PC-9 (cell line): ENCODE results near the gene RFX2. TPM values are rescaled to one million over a fixed set of nuclear protein-coding genes. Genes with fewer than 3 reads are reported as not detected.

ENCODE experiments used
- BruUV-seq: library from RNA; stranded (reverse); fragments of 400-500 nt; replicated peaks from 2 replicates; lab custom pipeline; 2021; lab: Mats Ljungman, UMichigan
- CTCF ChIA-PET: fragments of 300-600 bp; sonication (Branson Sonifier 250); formaldehyde crosslinking; loops from one replicate; lab custom pipeline; 2022; ENCODE audit warnings: antibody characterized with exemption; lab: Charles Lee
- POLR2A ChIA-PET: fragments of 300-600 bp; sonication (Branson Sonifier 250); formaldehyde crosslinking; loops from one replicate; lab custom pipeline; 2022; ENCODE audit warnings: antibody characterized with exemption; ENCODE audit not compliant: unreplicated experiment; lab: Charles Lee
- DNase-seq, 2 experiments: peaks; one replicate each; pipeline versions ENCODE4 v3.0.0 to v3.0.0-alpha.2; 2015 to 2022; ENCODE audit warnings: mixed read lengths in 1 of 2
- H2AFZ ChIP-seq: fragments of 200-600 bp; sonication (generic); 2 replicates; pipeline ENCODE4 v1.8.1; 2017; ENCODE audit warnings: antibody characterized with exemption
- H3F3A ChIP-seq: fragments of 200-600 bp; sonication (generic); 2 replicates; pipeline ENCODE4 v1.8.1; 2017; ENCODE audit warnings: antibody characterized with exemption, mild to moderate bottlenecking, low read depth; ENCODE audit not compliant: insufficient read depth
- H3K27ac ChIP-seq: fragments of 200-600 bp; sonication (generic); 2 replicates; pipeline ENCODE4 v1.6.1; 2016; ENCODE audit warnings: mixed run types
- H3K27me3 ChIP-seq: fragments of 200-600 bp; sonication (generic); 2 replicates; pipeline ENCODE4 v1.6.1; 2016; ENCODE audit warnings: low read depth, mixed run types; ENCODE audit not compliant: insufficient read depth
- H3K36me3 ChIP-seq: fragments of 200-600 bp; sonication (generic); 2 replicates; pipeline ENCODE4 v1.6.1; 2016; ENCODE audit warnings: low read depth, mixed run types
- H3K4me1 ChIP-seq: fragments of 200-600 bp; sonication (generic); replicated peaks from 2 replicates; pipeline ENCODE4 v1.6.1; 2016; ENCODE audit warnings: mixed run types; ENCODE audit not compliant: insufficient read depth
- H3K4me2 ChIP-seq: fragments of 200-600 bp; sonication (generic); 2 replicates; pipeline ENCODE4 v1.6.1; 2017; ENCODE audit warnings: mixed run types
- H3K4me3 ChIP-seq: fragments of 200-600 bp; sonication (generic); 2 replicates; pipeline ENCODE4 v1.6.1; 2016; ENCODE audit warnings: mixed run types
- H3K79me2 ChIP-seq: fragments of 200-600 bp; sonication (generic); 2 replicates; pipeline ENCODE4 v1.6.1; 2017; ENCODE audit warnings: low read depth, mixed run types
- H3K9me2 ChIP-seq: fragments of 200-600 bp; sonication (generic); 2 replicates; pipeline ENCODE4 v1.8.1; 2017; ENCODE audit warnings: mild to moderate bottlenecking; ENCODE audit not compliant: insufficient read depth
- H3K9me3 ChIP-seq: fragments of 200-600 bp; sonication (generic); 2 replicates; pipeline ENCODE4 v1.8.1; 2016; ENCODE audit warnings: low read depth; ENCODE audit not compliant: insufficient read depth
- H4K20me1 ChIP-seq: fragments of 200-600 bp; sonication (generic); 2 replicates; pipeline ENCODE4 v1.8.1; 2017; ENCODE audit not compliant: insufficient read depth
- CTCF ChIP-seq: fragments of 200-600 bp; sonication (generic); conservative IDR thresholded peaks from 2 replicates; pipeline ENCODE4 v1.6.1; 2017; ENCODE audit warnings: mixed run types, antibody characterized with exemption, mild to moderate bottlenecking, moderate library complexity
- EZH2 ChIP-seq: fragments of 200-600 bp; sonication (generic); IDR thresholded peaks from 2 replicates; pipeline ENCODE4 v1.8.0; 2017; ENCODE audit warnings: antibody characterized with exemption, low read depth
- intact Hi-C: fragments of 100-400 bp; cut with micrococcal nuclease; formaldehyde crosslinking; loops from one replicate; pipeline ENCODE4 v1.10.0; 2022; ENCODE audit not compliant: unreplicated experiment
- total RNA-seq: library from RNA; stranded (reverse); gene quantifications from 2 replicates; pipeline ENCODE4 v1.2.3, GENCODE V29; 2021

RFX2 gene
- total RNA-seq, 1 experiment from 2014 or later = 11.6 TPM

- Histone ChIP-seq H3K27me3 (no peaks in the 10 kb centered on the region), H3F3A (no peaks in the 10 kb centered on the region), H3K79me2 (no peaks in the 10 kb centered on the region), H3K4me3 (no peak overlapping the region), H2AFZ (no peak overlapping the region), H3K9me3 (no peaks in the 10 kb centered on the region), H3K4me1 (no peaks in the 10 kb centered on the region), H3K27ac (no peak overlapping the region), H4K20me1 (no peaks in the 10 kb centered on the region), H3K4me2 (no peak overlapping the region), H3K36me3 (no peaks in the 10 kb centered on the region), H3K9me2 (no peaks in the 10 kb centered on the region)
- DNase-seq = no peak
- intact Hi-C loops = no loop called here
- ChIA-PET POLR2A (no interaction called here), CTCF (no interaction called here)
- no TSS peak for BruUV-seq
- TF ChIP-seq EZH2 = no peak
- TF ChIP-seq CTCF = no peak
Measured at GRCh38 chr19:5992756-5993155, 117.5 kb downstream of the RFX2 start.

- intact Hi-C loops = no loop called here
- Histone ChIP-seq H4K20me1 (no peaks in the 10 kb centered on the region), H2AFZ (no peak overlapping the region), H3K4me1 (no peaks in the 10 kb centered on the region), H3K27ac (no peak overlapping the region), H3F3A (no peaks in the 10 kb centered on the region), H3K79me2 (no peaks in the 10 kb centered on the region), H3K27me3 (no peaks in the 10 kb centered on the region), H3K9me2 (no peaks in the 10 kb centered on the region), H3K9me3 (no peaks in the 10 kb centered on the region), H3K36me3 (no peaks in the 10 kb centered on the region), H3K4me2 (no peak overlapping the region), H3K4me3 (no peak overlapping the region)
- no peak for DNase-seq
- no peak for TF ChIP-seq EZH2
- TF ChIP-seq CTCF = no peak
- CTCF ChIA-PET = no interaction called here
- BruUV-seq = no TSS peak
- POLR2A ChIA-PET = no interaction called here
Measured at GRCh38 chr19:5991244-5991838, 119.0 kb downstream of the RFX2 start.

GRCh38 chr19:5990289-5990797 is 120.0 kb downstream of the RFX2 start:
- H3K79me2 ChIP-seq = no peaks in the 10 kb centered on the region
- no peaks in the 10 kb centered on the region for H4K20me1 ChIP-seq
- no peaks in the 10 kb centered on the region for H3K27me3 ChIP-seq
- H3K4me3 ChIP-seq = no peak overlapping the region
- no peaks in the 10 kb centered on the region for H3K4me1 ChIP-seq
- H3K27ac ChIP-seq = no peak overlapping the region
- intact Hi-C loops = no loop called here
- no TSS peak for BruUV-seq
- no peak for TF ChIP-seq EZH2
- no peak for TF ChIP-seq CTCF
- H3K9me3 ChIP-seq = no peaks in the 10 kb centered on the region
- H3K9me2 ChIP-seq = no peaks in the 10 kb centered on the region
- ChIA-PET POLR2A (no interaction called here), CTCF (interaction anchor here (0.7 kb wide), 1 partner anchor 246 kb away, joined by 3 read pairs; no protein-coding TSS in a partner anchor)
- H3K4me2 ChIP-seq = no peak overlapping the region
- DNase-seq = no peak
- H3K36me3 ChIP-seq = no peaks in the 10 kb centered on the region
- no peak overlapping the region for H2AFZ ChIP-seq
- H3F3A ChIP-seq = no peaks in the 10 kb centered on the region; the same call in 1 of the 2 replicates
